SU-DHL-6 (cell line): Measurements from ENCODE around the gene SUPT3H.

Source experiments
- H2AFZ ChIP-seq: fragments of 200-600 bp; sonication (generic); 2 replicates; pipeline ENCODE4 v1.6.1; 2014; ENCODE audit warnings: low read depth, mild to moderate bottlenecking, moderate library complexity, mixed read lengths, antibody characterized with exemption, low read length; ENCODE audit not compliant: severe bottlenecking
- H3F3A ChIP-seq: fragments of 200-600 bp; shearing (Covaris generic); 2 replicates; pipeline ENCODE4 v1.6.0; 2016; ENCODE audit warnings: antibody characterized with exemption, mild to moderate bottlenecking; ENCODE audit not compliant: insufficient read depth
- H3K27ac ChIP-seq: fragments of 200-600 bp; sonication (generic); 2 replicates; pipeline ENCODE4 v1.5.1; 2016; ENCODE audit warnings: low read depth, mild to moderate bottlenecking, low read length, moderate library complexity, mixed read lengths
- H3K27me3 ChIP-seq: fragments of 200-600 bp; sonication (generic), shearing (Covaris generic); 2 replicates; pipeline ENCODE4 v1.6.0; 2014; ENCODE audit warnings: mild to moderate bottlenecking, low read length
- H3K36me3 ChIP-seq: fragments of 200-600 bp; sonication (generic); 2 replicates; pipeline ENCODE4 v1.6.1; 2014; ENCODE audit warnings: mild to moderate bottlenecking, low read length, mixed read lengths
- H3K4me2 ChIP-seq: fragments of 300-600, 200-600 bp; shearing (Covaris generic), sonication (generic); 2 replicates; pipeline ENCODE4 v1.6.0; 2014; ENCODE audit warnings: low read length, low read depth, mild to moderate bottlenecking; ENCODE audit not compliant: poor library complexity, severe bottlenecking
- H3K4me3 ChIP-seq: fragments of 200-600 bp; sonication (generic); 2 replicates; pipeline ENCODE4 v1.5.1; 2014; ENCODE audit warnings: antibody characterized with exemption, low read length, mild to moderate bottlenecking, mixed read lengths; ENCODE audit not compliant: insufficient read depth, poor library complexity, severe bottlenecking
- H3K79me2 ChIP-seq: fragments of 200-600 bp; sonication (generic); 2 replicates; pipeline ENCODE4 v1.6.1; 2014; ENCODE audit warnings: mild to moderate bottlenecking, low read length, moderate library complexity; ENCODE audit not compliant: insufficient read depth
- H3K9ac ChIP-seq: fragments of 200-600 bp; sonication (generic); 2 replicates; pipeline ENCODE4 v1.7.0; 2014; ENCODE audit warnings: mild to moderate bottlenecking, low read length
- H3K9me2 ChIP-seq: fragments of 200-600 bp; sonication (generic); replicated peaks from 2 replicates; pipeline ENCODE4 v1.6.1; 2014; ENCODE audit warnings: low read length; ENCODE audit not compliant: insufficient read depth
- H3K9me3 ChIP-seq: fragments of 200-600 bp; sonication (generic); 2 replicates; pipeline ENCODE4 v1.6.1; 2014; ENCODE audit warnings: low read length, mixed read lengths; ENCODE audit not compliant: insufficient read depth
- H4K20me1 ChIP-seq: fragments of 200-600 bp; sonication (generic); 2 replicates; pipeline ENCODE4 v1.6.1; 2014; ENCODE audit warnings: low read depth, mild to moderate bottlenecking, antibody characterized with exemption, low read length, moderate library complexity, mixed read lengths
- EZH2phosphoT487 ChIP-seq: fragments of 200-600 bp; sonication (generic), shearing (Covaris generic); conservative IDR thresholded peaks from 2 replicates; pipeline ENCODE4 v1.6.1; 2018; ENCODE audit warnings: mild to moderate bottlenecking, antibody characterized with exemption, low read length, moderate library complexity, mixed read lengths
- TF ChIP-seq, protein P1 (sequence below): fragments of 200-600 bp; sonication (generic); IDR thresholded peaks from one replicate; pipeline ENCODE4 v1.5.1; 2017; ENCODE audit warnings: antibody characterized with exemption, mild to moderate bottlenecking, low read length, moderate library complexity; ENCODE audit not compliant: insufficient read depth, poor library complexity, severe bottlenecking

Gene SUPT3H

DNA sequence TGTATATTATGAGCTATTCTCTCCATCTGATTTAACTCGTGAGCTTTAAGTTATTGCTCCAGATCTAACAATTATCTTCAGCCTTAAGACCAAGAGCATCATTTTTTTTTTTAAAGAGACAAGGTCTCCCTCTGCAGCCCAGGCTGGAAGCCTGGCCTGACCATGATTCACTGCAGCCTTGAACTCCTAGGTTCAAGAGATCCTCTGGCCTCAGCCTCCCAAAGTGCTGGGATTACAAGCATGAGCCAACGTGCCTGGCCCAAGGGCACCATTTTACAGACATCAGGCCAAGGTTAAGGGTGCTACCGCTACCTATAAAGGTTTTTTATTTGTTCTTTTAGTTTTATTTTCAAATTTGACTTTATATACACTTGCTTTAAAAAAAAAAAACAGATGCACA lies 2.3 kb downstream of the SUPT3H start:
- TF ChIP-seq, protein P1, sequence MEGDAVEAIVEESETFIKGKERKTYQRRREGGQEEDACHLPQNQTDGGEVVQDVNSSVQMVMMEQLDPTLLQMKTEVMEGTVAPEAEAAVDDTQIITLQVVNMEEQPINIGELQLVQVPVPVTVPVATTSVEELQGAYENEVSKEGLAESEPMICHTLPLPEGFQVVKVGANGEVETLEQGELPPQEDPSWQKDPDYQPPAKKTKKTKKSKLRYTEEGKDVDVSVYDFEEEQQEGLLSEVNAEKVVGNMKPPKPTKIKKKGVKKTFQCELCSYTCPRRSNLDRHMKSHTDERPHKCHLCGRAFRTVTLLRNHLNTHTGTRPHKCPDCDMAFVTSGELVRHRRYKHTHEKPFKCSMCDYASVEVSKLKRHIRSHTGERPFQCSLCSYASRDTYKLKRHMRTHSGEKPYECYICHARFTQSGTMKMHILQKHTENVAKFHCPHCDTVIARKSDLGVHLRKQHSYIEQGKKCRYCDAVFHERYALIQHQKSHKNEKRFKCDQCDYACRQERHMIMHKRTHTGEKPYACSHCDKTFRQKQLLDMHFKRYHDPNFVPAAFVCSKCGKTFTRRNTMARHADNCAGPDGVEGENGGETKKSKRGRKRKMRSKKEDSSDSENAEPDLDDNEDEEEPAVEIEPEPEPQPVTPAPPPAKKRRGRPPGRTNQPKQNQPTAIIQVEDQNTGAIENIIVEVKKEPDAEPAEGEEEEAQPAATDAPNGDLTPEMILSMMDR: no peak
- TF ChIP-seq EZH2phosphoT487: no peak
- Histone ChIP-seq H3K27me3 (no peaks in the 10 kb centered on the region), H3F3A (peaks cover 5% of the 10 kb centered on the region; the same call in 1 of the 2 replicates), H2AFZ (no peak overlapping the region), H3K36me3 (no peaks in the 10 kb centered on the region), H3K4me2 (no peak overlapping the region), H3K4me3 (no peak overlapping the region), H3K79me2 (0 out of 2 replicates have a peak, but pooled peaks cover 4% of the 10 kb centered on the region), H3K9ac (no peak overlapping the region), H3K9me3 (no peaks in the 10 kb centered on the region), H3K9me2 (no peaks in the 10 kb centered on the region), H4K20me1 (no peaks in the 10 kb centered on the region), H3K27ac (no peak overlapping the region)

DNA sequence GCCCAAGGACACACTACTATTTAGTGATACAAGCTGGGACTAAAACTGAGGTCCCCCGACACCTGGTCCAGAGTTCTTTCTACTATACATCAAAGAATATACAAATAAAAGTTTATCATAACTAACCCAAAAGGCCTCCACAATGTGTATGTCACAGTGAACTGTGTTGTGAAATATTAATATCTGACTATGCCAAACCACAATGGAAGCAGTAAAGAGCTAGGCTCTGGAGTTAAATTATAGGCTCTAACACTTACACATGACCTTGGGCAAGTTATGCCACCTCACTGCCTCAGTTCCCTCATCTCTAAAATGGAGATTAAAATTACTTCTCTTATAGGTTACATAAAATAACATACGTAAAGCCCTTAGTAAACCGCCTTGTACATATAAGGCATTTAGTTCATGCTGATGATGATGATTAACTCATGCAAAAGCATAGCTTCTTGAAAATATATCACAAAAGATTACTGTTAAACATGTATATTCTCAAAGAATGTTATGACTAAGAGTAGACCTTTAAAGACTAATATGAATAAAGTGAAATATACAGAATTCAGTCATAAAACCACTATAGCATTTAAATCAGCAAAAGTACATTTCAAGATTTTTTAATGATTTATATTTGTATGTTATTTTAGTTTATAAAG lies 5.7 kb downstream of the SUPT3H start:
- 0 out of 2 replicates have a peak, but pooled peaks cover 4% of the 10 kb centered on the region for H3K79me2 ChIP-seq
- H2AFZ ChIP-seq: no peak overlapping the region
- TF ChIP-seq, protein P1: no peak
- no peak for TF ChIP-seq EZH2phosphoT487
- no peaks in the 10 kb centered on the region for H3K27me3 ChIP-seq
- no peak overlapping the region for H3K27ac ChIP-seq
- no peak overlapping the region for H3K4me2 ChIP-seq
- H3K9me3 ChIP-seq: no peaks in the 10 kb centered on the region
- H3F3A ChIP-seq: peaks cover 5% of the 10 kb centered on the region; the same call in 1 of the 2 replicates
- H3K36me3 ChIP-seq: no peaks in the 10 kb centered on the region
- H3K4me3 ChIP-seq: no peak overlapping the region
- no peaks in the 10 kb centered on the region for H3K9me2 ChIP-seq
- H3K9ac ChIP-seq: no peak overlapping the region
- H4K20me1 ChIP-seq: peaks cover 5% of the 10 kb centered on the region

DNA sequence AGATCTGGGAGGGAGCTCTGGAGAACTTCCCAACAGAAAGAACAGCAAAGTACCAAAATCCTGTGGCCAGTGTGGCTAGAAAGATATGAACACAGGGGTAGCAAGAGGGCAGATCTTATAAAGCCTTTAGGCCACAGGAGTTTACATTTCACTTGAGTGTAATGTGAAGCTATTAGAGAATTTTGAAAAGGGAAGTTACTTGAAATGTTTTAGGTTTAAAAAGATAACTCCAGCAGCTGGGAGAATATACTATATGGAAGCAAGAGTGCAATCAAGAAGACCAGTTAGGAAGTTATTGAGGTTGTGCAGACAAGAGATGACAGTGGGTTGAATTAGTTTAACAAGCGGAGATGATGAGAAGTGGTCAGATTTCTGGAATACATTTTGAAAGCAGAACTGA lies 7.9 kb downstream of the SUPT3H start:
- Histone ChIP-seq H3K4me2 (no peak overlapping the region), H3K9me2 (no peaks in the 10 kb centered on the region), H2AFZ (no peak overlapping the region), H3K4me3 (no peak overlapping the region), H3K27me3 (no peaks in the 10 kb centered on the region), H3K9me3 (no peaks in the 10 kb centered on the region), H3K9ac (no peak overlapping the region), H4K20me1 (peaks cover 5% of the 10 kb centered on the region), H3K36me3 (0 out of 2 replicates have a peak, but pooled peaks cover 2% of the 10 kb centered on the region), H3F3A (no peaks in the 10 kb centered on the region), H3K79me2 (no peaks in the 10 kb centered on the region), H3K27ac (no peak overlapping the region)
- no peak for TF ChIP-seq EZH2phosphoT487
- TF ChIP-seq, protein P1: no peak
